Stimulated activated CD8-positive, alpha-beta memory T cell treated with anti-CD3 and anti-CD28 coated beads, Interleukin-12 subunit alpha, Interleukin-12 subunit beta, amount 100 ng/mL, for 1 hour (primary cell): ENCODE results near the gene PANX3.

Source experiments
- DNase-seq: peaks from one replicate; pipeline ENCODE4 v3.0.0-alpha.2; 2020; ENCODE audit warnings: low read depth

PANX3 gene

GRCh38 chr11:124658986-124659385 lies 47.8 kb downstream of the PANX3 start:
- no peak for DNase-seq

GRCh38 chr11:124661553-124661952 lies 50.3 kb downstream of the PANX3 start:
- DNase-seq = no peak

DNA sequence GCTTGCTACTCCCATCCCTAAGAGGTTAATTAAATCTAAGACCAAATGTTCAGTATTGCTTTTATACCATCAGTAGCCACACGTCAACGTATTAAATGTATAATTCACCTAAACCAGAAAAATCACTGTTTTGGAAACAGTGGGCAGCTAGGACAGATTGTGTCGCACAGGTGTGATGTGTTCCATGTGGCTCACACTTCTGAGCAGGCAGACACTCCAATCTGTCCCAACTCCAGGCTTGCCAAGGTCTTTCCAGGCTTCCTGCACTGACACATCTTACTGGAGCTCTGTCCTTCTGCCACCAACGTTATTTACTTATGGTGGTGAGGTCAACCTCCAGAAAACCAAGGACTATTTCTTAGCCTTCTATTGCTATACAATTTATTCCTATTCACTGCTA lies 50.9 kb downstream of the PANX3 start:
- no peak for DNase-seq

DNA sequence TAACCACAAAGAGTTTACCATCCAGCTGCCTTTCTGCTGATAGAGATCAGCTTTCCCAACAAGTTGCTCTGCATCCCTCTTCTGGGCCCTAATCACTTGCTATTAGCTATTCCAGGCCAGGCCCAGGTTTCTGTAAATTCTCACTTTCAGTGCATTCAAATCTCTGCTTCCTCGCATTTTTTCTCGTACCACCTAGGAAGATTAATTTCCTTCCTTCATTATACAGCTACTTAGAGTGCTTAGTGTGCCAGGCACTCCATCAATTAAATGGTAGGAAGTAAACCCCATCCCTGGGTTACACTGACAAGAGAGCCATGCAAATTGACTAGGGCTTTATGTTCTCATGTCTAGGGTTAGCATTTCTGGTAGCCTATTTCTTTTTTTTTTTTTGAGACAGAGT lies 52.6 kb downstream of the PANX3 start:
- no peak for DNase-seq

GRCh38 chr11:124667601-124668000 lies 56.4 kb downstream of the PANX3 start:
- no peak for DNase-seq

- no peak for DNase-seq
Measured at GRCh38 chr11:124669193-124669592, 58.0 kb downstream of the PANX3 start.
